NCI-H1694 (cell line): Measurements from ENCODE around the gene CCDC24.
A peak's percentile ranks its signal among the peaks of the same experiment; 100 is the strongest.

ENCODE experiments used
- DNase-seq: peaks from one replicate; lab custom pipeline; 2025; lab: John Stamatoyannopoulos, UW

Gene CCDC24

GRCh38 chr1:43991476-43992231, at the start of gene CCDC24:
CCDC24 (plus strand) TSS chr1:43991599; CDS start chr1:43991879, 280 bp downstream.
- DNase-seq: peak; percentile 30

- no peak for DNase-seq
Measured at GRCh38 chr1:43942411-43942810, 49.0 kb upstream of the CCDC24 start.

- DNase-seq: no peak
Measured at GRCh38 chr1:43944860-43945259, 46.5 kb upstream of the CCDC24 start.

- no peak for DNase-seq
Measured at GRCh38 chr1:43945674-43946235, 45.6 kb upstream of the CCDC24 start.

DNA sequence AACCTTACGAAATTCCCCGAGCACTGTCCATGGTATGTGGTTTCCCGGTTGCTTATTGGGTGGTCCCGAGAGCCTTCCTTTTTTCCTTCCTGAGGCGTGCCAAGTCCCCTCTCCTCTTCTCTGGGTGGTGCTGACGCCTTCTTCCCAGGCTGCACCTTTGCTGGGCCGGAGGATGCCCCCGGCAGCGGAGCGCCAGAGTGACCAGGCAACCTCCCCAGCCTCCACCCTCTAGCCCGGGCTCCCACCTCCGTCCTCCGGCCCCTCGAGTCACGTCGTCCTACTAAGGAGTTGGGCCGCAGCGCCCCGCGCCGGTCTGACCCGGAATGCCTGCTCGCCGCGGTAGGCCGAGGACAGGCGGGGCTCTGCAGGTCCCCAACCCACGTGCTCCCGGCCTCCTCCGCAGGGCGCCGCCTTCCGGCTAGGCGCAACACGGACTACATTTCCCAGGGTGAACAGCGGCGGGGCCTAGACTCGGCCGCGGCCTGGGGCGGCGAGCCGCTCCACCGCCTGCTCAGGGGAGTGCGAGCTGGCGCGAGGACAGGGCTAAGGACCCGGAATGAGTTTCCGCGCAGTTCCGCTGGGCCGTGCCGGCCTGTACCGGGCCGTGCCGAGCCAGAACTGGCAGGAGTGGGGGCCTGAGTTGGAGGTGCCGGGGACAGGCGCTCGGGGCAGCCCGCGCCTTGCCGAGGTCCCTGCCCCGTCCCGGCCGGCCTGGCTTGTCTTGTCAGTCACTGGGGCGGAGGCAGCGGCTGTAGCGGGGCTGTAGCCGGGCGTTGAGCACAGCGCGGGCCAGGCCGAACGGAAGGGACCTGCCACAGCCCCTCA, 45.0 kb upstream of the CCDC24 start, which contains the start of gene IPO13:
IPO13 (plus strand) TSS at position 715 of the 825 bp plus-strand sequence. CDS start 651 bp downstream, outside the sequence.
- peak; percentile 75 for DNase-seq

DNA sequence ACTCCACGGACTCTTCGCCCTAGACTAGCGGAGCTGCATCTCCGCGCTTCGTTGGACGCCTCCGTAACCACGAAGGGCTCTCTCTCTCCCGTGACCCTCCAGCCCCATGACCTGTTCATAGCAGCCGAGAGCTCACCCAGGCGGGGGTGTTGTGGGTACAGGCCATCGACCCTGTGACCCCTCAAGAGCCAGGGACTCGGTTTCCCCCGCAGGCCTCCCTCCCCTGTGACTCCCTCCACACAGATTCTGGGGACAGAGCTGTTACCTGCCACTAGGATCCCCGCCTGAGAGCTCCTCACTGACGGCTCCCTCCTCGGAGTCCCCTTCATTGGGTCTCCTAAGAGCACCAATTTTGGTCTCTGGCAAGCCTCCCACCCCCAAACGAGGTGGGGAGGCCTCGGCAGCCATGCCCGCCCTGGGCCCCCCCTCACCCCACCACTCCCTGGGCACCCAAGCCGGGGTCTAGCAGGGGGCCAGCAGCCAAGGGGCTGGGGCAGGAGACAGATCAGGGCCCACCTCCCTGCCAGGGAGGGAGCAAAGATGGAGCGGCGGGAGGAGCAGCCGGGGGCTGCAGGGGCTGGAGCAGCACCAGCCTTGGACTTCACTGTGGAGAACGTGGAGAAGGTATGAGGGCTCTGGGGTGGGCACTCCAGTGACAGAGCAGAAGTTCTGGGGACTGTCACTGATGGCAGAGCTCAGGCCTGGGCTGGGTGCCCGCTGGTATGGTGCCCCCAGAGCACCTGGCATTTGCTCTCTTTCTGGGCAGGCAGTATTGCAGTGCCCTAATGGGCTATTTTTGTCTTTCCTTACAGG, 44.1 kb upstream of the CCDC24 start:
- no peak for DNase-seq

- no peak for DNase-seq
Measured at GRCh38 chr1:43947874-43948437, 43.4 kb upstream of the CCDC24 start.

DNA sequence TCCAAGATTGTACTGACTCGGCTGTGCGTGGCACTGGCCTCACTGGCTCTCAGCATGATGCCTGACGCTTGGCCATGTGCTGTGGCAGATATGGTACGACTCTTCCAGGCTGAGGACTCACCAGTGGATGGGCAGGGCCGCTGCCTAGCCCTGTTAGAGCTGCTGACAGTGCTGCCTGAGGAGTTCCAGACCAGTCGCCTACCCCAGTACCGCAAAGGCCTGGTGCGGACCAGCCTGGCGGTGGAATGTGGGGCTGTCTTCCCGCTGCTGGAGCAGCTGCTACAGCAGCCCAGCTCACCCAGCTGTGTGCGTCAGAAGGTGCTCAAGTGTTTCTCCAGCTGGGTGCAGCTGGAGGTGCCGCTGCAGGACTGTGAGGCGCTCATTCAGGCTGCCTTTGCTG, 41.7 kb upstream of the CCDC24 start:
- DNase-seq: no peak

DNA sequence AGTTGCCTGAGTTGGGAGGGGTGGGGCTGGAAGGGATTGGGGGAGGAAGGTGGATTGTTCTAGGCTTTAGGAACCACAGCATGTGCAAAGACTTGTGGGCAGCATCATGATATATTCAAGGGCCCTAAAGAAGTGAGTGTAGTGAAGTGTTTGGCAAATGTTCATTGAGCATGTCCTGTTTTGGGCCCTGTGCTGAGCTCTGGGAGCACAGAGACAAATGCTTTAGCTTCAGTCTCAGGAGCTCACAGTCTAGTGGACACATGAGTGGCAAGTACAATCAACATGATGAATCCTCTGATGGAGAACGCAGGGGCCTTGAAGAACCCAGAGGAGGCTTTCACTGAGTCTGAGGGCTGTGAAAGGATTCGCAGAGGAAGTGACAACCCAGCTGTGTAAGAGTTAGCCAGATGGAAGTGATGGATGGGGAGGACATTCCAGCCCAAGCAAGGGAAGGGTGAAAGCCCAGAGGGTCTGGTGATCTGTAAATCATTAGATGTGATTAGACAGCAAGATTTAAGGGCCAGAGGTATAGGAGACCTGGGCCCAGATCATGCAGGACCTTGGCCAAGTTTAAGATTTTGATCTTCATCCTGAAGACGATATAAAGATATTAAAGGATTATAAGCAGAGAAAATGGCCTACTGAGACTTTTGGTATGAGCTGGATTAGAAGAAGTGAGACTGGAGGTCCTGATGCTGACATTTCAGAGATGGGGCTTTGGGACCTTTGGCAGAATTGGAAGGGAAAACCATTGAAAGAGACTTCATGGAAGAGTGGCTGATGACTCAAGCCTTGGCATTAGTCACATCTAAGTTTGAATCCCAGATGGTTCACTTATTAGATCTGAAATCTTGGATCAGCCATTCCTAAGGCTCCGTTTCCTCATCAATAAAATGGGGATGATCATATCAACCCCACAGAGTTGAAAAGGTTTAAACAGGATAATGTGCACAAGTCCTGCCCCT, 40.1 kb upstream of the CCDC24 start:
- no peak for DNase-seq

DNA sequence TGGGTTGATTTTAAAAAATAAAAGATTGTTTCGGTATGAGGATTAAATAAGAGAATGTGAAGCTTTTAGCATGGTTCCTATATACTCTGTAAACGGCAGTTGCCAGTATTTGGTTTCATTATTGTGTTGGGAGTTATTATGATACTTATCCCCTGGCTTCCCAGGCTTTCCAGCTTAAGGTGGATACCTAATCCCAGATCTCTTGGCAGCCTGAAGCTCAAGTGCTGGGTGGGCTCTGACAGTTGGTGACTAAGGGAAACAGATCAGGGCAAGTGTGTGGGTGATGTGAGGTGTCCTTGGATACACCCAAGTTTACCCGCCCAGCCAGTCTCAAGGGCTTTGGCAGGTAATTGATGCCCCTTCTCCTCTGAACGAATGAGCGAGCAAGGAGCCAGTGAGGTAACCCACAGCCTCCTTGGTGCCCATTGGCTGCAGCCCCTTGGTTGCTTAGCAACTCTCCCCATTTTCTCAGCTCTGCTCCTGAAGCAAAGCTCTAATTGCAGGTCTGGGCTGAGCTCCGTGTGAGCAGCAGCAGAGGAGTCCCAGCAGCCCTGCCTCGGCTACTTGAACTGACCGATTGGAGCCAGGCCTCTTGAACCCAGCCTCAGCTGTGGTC, 38.6 kb upstream of the CCDC24 start:
- no peak for DNase-seq

- no peak for DNase-seq
Measured at GRCh38 chr1:43953361-43953760, 38.0 kb upstream of the CCDC24 start.

GRCh38 chr1:43954036-43954435, 37.4 kb upstream of the CCDC24 start:
- no peak for DNase-seq

DNA sequence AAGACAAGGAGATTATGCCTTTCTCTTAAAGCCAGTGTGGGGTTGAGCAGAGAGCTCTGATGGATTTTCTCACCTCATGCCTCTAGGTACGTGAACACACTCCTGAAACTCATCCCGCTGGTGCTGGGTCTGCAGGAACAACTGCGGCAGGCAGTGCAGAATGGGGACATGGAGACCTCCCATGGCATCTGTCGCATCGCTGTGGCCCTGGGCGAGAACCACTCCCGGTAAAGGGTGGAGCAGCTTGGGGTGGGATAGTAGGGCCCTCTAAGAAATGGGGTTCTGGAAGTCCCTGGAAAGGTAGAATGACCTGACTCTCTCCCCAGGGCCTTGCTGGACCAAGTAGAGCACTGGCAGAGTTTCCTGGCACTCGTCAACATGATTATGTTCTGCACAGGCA, 35.2 kb upstream of the CCDC24 start:
- DNase-seq: no peak

DNA sequence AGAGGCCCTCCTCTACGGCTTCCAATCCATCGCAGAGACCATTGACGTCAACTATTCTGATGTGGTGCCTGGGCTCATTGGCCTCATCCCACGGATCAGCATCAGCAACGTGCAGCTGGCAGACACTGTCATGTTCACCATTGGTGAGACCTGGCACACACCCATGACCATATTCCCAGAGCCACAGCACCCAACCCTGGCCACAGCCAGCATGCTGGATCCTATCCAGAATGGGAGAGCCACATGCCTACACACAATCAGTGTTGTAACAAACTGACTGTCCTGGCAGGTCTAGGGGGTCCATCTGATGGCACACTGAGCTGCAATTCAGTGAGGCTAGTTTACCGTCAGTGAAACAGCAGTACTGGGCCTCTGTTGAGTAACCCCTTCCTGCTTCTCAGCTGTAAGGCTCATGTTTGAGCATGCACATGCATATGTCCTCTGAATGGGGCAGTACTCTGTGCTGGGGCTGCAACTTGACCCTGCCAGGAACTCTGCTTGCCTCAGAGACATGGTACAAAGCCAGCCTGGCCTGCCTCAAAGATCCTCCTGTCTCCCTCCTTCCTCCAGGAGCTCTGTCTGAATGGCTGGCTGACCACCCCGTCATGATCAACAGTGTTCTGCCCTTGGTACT, 33.9 kb upstream of the CCDC24 start:
- no peak for DNase-seq

DNA sequence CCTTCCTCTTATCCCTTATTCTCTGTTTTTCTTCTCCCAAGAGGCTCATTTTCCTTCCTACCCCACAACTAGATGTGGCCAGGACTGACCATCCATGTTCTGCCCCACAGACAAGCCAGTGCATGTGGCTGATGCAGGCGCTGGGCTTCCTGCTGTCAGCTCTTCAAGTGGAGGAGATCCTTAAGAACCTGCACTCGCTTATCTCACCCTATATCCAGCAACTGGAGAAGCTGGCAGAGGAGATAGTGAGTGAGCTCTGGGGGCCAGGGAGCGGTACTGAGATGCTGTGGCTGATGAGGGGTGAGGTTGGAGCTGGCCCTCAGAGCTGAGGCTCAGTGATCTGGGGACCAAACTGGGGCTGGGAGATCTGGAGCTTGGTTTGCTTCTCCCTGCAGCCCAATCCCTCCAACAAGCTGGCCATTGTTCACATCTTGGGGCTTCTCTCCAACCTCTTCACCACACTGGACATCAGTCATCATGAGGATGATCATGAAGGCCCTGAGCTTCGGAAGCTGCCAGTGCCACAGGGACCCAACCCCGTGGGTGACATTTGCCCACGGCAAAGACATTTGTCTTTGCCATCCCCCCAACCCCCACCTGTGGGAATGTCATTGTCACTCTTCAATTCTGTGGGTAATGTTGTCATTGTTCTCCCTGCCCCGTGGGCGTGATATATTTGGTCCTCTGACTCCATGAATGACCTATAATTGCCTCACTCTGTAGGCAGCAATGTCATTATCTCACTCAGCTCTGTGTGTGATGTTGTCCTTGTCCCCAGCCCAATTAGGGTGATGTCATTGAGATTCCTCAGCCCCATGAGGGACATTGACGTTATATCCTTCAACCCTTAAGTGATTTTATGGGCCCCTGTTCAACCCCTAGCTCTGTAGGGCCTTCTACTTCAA, 32.8 kb upstream of the CCDC24 start:
- DNase-seq: no peak

GRCh38 chr1:43960798-43961197, 30.6 kb upstream of the CCDC24 start:
- no peak for DNase-seq

- no peak for DNase-seq
Measured at GRCh38 chr1:43961692-43962091, 29.7 kb upstream of the CCDC24 start.

- no peak for DNase-seq
Measured at GRCh38 chr1:43962324-43962723, 29.1 kb upstream of the CCDC24 start.
